SK-N-SH (cell line): ENCODE measurements around the gene MYBPC3.

ENCODE experiments used
- EP300 ChIP-seq, 2 experiments: IDR thresholded peaks; 2 replicates each; pipeline versions ENCODE4 v1.4.0 to v1.6.1; 2012; ENCODE audit warnings: borderline replicate concordance in 1 of 2, low read depth in 1 of 2, low read length in 1 of 2
- FOSL2 ChIP-seq: IDR thresholded peaks from 2 replicates; pipeline ENCODE4 v1.4.0; 2012; ENCODE audit warnings: low read depth, mild to moderate bottlenecking, moderate library complexity, borderline replicate concordance
- FOXJ3 ChIP-seq: sonication (generic); formaldehyde crosslinking; IDR thresholded peaks from 2 replicates; pipeline ENCODE4 v1.5.1; 2020; ENCODE audit warnings: mild to moderate bottlenecking, missing genetic modification reagents
- FOXM1 ChIP-seq: IDR thresholded peaks from 2 replicates; pipeline ENCODE4 v1.4.0; 2012; ENCODE audit warnings: low read depth, mild to moderate bottlenecking
- MEF2A ChIP-seq: IDR thresholded peaks from 2 replicates; pipeline ENCODE4 v1.4.0; 2012; ENCODE audit warnings: low read depth, borderline replicate concordance
- NFIC ChIP-seq: IDR thresholded peaks from 2 replicates; pipeline ENCODE4 v1.4.0; 2012; ENCODE audit warnings: borderline replicate concordance
- NRF1 ChIP-seq: IDR thresholded peaks from 2 replicates; pipeline ENCODE4 v1.6.1; 2012; ENCODE audit warnings: low read depth, mild to moderate bottlenecking, low read length
- RCOR1 ChIP-seq: fragments of 150-350 bp; IDR thresholded peaks from 2 replicates; pipeline ENCODE4 v1.6.1; 2017; ENCODE audit warnings: antibody characterized with exemption, low read length
- RFX5 ChIP-seq: IDR thresholded peaks from 2 replicates; pipeline ENCODE4 v1.6.1; 2012; ENCODE audit warnings: mild to moderate bottlenecking, improper control_type of control experiment, low read length
- TEAD4 ChIP-seq: IDR thresholded peaks from 2 replicates; pipeline ENCODE4 v1.4.0; 2012; ENCODE audit warnings: mild to moderate bottlenecking, borderline replicate concordance; ENCODE audit not compliant: insufficient read depth
- YY1 ChIP-seq: IDR thresholded peaks from 2 replicates; pipeline ENCODE4 v1.4.0; 2012; ENCODE audit warnings: low read depth, mild to moderate bottlenecking
- TF ChIP-seq, protein P1 (sequence below): fragments of 200-600 bp; sonication (generic); IDR thresholded peaks from 2 replicates; pipeline ENCODE4 v1.6.1; 2017; ENCODE audit warnings: antibody characterized with exemption, mild to moderate bottlenecking, moderate library complexity
- TF ChIP-seq, protein P2 (sequence below): IDR thresholded peaks from 2 replicates; pipeline ENCODE4 v1.6.1; 2012; ENCODE audit warnings: mild to moderate bottlenecking, low read depth, low read length, moderate library complexity

DNA sequence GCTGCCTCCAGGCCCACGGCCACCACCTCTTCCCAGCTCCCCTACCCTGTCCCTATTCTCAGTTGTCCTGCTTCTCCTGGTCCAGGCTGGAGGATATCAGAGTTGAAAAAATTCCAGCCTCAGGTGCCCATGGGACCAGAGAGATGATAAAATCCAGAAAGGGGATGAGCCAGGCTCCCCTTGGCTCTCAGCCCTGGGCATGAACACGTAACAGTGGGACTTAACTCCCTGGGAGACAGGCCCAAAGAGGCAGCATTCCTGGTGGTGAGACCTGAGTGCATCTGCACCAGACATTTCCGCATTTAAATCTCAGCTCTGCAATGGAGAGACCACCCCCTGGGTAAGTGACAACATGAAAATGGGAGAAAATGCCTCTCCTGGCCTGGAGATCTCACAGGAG is 45.5 kb upstream of the MYBPC3 start:
- no peak for TF ChIP-seq YY1
- no peak for TF ChIP-seq FOXJ3 (CRISPR knock-in tag)
- TF ChIP-seq, protein P1, sequence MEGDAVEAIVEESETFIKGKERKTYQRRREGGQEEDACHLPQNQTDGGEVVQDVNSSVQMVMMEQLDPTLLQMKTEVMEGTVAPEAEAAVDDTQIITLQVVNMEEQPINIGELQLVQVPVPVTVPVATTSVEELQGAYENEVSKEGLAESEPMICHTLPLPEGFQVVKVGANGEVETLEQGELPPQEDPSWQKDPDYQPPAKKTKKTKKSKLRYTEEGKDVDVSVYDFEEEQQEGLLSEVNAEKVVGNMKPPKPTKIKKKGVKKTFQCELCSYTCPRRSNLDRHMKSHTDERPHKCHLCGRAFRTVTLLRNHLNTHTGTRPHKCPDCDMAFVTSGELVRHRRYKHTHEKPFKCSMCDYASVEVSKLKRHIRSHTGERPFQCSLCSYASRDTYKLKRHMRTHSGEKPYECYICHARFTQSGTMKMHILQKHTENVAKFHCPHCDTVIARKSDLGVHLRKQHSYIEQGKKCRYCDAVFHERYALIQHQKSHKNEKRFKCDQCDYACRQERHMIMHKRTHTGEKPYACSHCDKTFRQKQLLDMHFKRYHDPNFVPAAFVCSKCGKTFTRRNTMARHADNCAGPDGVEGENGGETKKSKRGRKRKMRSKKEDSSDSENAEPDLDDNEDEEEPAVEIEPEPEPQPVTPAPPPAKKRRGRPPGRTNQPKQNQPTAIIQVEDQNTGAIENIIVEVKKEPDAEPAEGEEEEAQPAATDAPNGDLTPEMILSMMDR: no peak
- no peak for TF ChIP-seq TEAD4
- no peak for TF ChIP-seq EP300 (IDR thresholded peaks at IDR 0.05; ENCODE audit: borderline replicate concordance in 1 of 2, low read depth in 1 of 2, low read length in 1 of 2)
- TF ChIP-seq NFIC: no peak
- TF ChIP-seq FOXM1: no peak
- TF ChIP-seq FOSL2: no peak
- TF ChIP-seq, protein P2, sequence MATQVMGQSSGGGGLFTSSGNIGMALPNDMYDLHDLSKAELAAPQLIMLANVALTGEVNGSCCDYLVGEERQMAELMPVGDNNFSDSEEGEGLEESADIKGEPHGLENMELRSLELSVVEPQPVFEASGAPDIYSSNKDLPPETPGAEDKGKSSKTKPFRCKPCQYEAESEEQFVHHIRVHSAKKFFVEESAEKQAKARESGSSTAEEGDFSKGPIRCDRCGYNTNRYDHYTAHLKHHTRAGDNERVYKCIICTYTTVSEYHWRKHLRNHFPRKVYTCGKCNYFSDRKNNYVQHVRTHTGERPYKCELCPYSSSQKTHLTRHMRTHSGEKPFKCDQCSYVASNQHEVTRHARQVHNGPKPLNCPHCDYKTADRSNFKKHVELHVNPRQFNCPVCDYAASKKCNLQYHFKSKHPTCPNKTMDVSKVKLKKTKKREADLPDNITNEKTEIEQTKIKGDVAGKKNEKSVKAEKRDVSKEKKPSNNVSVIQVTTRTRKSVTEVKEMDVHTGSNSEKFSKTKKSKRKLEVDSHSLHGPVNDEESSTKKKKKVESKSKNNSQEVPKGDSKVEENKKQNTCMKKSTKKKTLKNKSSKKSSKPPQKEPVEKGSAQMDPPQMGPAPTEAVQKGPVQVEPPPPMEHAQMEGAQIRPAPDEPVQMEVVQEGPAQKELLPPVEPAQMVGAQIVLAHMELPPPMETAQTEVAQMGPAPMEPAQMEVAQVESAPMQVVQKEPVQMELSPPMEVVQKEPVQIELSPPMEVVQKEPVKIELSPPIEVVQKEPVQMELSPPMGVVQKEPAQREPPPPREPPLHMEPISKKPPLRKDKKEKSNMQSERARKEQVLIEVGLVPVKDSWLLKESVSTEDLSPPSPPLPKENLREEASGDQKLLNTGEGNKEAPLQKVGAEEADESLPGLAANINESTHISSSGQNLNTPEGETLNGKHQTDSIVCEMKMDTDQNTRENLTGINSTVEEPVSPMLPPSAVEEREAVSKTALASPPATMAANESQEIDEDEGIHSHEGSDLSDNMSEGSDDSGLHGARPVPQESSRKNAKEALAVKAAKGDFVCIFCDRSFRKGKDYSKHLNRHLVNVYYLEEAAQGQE: no peak
- no peak for TF ChIP-seq MEF2A
- no peak for TF ChIP-seq NRF1
- no peak for TF ChIP-seq RCOR1
- TF ChIP-seq RFX5: no peak
